GM20431 (cell line): Measurements from ENCODE around the gene EFCC1.

Experiments used
- in situ Hi-C: fragments of 300-500 bp; cut with MseI, MboI; formaldehyde crosslinking; loops from one replicate; pipeline ENCODE4 v1.15.0; 2020; ENCODE audit warnings: low sequenced_read_pairs; ENCODE audit not compliant: unreplicated experiment

The EFCC1 gene

DNA sequence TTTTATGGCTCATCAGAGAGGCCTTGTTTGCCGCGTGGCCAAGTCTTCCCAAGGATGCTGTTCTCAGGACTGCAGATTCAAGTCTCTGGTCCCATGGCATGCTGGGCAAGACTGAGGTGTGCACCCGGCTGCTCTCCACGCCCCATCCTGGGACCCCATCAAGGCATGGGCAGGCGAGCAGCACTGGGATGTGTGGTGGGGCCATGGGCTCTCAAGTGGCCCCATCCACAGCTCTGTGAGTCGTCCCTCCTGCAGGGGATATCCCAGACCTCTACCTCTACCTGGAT, 46.4 kb downstream of the EFCC1 start:
- in situ Hi-C loops: no loop called here

DNA sequence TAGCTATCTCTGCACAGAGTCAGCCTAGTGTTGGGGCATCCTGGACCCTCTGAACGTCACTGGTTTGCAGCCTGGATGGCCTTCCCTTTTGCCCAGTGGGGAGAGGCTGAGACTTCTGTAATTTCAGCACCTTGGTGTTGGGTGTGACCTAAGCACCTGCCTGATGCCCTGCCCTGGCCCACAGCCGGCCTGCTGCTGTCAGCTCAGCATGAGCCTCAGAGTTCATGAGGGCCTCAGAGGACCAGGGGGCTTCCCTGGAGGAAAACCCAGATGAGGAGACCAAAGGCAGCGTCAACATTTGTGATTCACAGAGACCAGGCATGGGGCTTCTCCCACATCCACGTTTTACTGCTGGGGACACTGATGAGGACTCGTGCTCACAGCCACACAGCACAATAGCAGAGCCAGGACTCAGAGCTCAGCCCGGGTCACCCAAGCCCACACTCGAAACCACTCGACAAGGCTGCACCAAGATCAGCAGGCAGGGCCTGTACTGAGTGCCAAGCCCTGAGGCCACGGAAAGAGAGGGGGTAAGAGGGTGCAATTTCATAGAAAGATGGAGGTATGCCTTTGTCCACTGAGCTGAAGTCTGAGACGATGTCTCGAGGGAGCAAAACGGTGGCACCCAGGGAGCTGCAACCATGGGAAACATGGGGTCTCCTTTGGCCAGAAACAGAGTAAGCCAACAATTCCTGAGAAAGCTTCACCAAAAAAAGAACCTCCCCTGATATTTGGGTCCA, 49.6 kb downstream of the EFCC1 start:
- in situ Hi-C loops: loop anchor here (10.0 kb wide), 1 partner anchor 194 kb away; the partner anchor contains the start of gene COPG1

DNA sequence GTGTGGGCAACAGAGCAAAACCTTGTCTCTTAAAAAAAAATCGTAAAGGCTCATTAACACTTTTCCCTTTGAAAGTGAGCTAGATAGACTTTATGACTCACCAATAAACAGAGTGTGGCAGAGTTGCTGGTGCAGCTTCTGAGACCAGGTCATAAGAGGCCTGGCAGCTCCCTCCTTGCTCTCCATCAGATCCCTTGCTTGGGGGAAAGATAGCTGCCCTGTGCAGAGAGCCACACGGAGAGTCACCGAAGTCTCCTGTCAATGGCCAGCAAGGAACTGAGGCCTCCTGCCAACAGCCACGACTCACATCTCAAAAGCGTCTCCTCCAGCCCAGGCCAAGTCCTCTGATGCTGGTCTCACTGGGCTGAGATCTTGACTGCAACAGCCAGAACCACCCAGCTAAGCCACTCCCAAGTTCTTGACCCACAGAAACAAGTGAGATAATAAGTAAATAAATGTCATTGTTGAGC, 50.8 kb downstream of the EFCC1 start:
- in situ Hi-C loops: loop anchor here (10.0 kb wide), 1 partner anchor 193 kb away; the partner anchor contains the start of gene COPG1

DNA sequence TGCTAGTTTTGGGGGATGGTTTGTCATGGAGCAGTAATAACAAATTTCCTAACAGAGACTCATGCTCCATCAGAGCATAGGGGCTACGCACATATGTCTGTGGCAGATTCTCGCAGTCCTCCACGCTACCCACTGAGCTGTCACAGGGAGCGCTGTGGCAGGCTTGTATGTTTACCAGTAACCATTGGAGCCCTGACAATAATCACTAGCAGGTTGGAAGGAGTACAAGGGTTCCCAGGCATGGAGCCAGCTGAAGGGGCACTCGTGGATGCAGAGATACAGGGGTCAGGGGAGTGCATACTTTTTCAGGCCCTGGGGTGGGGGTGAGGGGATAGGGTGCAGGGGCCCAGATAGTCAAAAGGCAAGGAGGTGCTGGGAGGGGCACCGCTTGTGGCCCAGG, 51.6 kb downstream of the EFCC1 start:
- in situ Hi-C loops: loop anchor here (10.0 kb wide), 1 partner anchor 192 kb away; the partner anchor contains the start of gene COPG1

DNA sequence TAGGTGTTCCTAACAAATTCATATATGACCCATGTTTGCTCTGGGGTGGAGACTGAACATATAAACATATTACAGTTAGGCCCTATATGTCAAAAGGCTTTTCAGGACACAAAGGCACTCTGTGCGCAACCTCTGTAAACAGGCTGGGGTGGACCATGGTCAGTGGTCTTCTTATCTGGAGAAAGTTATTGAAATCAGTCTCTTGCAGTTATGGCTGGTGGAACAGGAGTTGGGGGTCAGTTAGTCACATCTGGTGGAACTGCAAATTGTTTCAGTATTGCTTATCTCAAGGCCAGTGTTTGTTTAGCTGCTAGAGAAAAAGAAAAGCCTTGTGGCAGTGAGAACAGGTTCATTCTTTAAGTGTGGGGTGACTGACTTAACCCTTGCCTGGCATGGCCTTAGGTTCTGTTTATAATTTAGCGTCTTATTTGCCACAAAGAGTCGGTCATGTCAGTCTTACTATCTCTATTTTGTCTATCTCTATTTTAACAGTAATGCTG, 53.6 kb downstream of the EFCC1 start:
- in situ Hi-C loops: loop anchor here (10.0 kb wide), 1 partner anchor 190 kb away; the partner anchor contains the start of gene COPG1

DNA sequence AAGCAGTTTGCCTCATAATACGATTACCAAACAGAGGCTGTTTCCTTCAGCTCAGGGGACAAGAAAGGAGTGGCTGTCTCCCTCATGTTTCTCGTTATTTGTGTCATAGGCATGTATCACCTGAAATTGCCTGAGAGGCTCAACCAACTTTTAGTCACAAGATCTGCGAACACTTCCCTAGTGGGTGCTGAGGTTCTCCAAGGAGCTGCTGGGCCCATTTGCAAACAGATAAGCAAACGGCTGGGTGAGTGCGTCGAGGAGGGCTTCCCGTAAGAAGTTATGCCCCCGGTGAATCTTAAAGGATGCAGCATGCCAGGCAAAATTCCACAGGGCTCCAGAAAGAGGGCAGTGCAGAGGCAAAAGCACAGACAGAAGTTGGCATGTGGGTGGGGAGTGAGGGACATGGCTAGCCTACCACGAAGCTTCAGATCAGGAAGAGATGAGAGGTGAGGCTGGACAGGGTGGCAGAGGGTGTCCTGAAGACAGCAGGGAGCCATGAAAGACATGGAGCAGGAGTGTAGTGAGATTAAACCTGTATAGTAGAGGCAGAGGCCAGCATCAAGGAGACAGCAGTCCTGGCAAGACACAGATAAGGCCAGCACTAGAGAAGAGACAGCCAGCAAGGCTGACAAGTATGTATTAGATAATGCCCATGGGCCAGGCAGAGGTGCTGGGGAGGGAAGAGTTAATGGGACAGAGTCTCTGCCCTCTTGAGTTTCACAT, 55.5 kb downstream of the EFCC1 start:
- in situ Hi-C loops: loop anchor here (10.0 kb wide), 1 partner anchor 188 kb away; the partner anchor contains the start of gene COPG1

DNA sequence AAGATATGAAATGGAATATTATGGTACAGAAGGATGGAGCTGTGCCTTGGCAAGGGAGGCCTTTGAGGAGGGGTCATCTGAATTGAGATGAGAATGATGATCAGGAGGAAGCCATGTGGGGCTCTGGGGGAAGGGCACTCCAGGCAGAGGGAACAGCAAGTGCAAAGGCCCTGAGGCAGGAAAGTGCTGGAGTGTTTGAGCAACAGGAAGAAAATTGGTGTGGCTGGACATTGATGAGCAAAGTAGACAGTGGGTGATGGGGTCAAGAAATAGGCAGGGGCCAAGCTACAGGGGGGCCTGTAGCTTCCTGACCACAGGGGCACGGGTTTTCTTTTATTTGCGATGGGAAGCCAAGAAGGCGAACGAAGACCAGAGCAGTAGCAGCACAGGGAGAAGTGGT, 56.1 kb downstream of the EFCC1 start:
- in situ Hi-C loops: loop anchor here (10.0 kb wide), 1 partner anchor 188 kb away; the partner anchor contains the start of gene COPG1

DNA sequence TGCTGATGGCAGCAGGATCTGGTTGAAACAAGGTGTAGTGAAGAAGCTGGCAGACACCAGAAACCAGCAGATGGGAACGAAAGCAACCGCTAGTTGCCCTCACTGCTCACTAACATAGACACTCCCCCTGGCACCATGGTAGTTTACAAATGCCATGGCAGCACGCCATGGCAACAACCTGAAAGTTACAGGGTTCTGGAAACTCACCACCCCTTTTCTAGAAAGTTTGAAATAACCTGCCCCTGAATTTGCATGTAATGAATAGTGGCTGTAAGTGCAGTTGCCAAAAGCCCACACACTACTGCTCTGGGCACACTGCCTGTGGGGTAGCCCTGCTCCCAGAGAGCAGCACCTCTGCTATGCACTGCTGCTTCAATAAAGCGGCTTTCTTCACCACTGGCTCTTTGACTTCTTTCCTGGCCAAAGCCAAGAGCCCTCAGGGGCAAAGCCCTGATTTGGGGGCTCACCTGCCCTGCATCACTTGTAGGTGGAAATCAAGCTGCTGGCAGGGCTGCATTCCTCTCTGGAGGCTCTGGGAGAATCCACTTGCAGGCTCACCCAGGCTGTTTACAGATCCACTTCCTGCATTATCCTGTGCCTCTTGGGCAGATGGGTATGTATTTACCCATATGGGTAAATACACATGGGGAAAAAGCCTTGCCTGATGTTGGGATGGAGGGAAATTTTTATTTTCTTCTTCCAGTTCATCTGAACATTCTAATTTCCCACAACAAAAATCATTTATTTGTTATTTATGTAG, 57.5 kb downstream of the EFCC1 start:
- in situ Hi-C loops: loop anchor here (10.0 kb wide), 1 partner anchor 186 kb away; the partner anchor contains the start of gene COPG1

DNA sequence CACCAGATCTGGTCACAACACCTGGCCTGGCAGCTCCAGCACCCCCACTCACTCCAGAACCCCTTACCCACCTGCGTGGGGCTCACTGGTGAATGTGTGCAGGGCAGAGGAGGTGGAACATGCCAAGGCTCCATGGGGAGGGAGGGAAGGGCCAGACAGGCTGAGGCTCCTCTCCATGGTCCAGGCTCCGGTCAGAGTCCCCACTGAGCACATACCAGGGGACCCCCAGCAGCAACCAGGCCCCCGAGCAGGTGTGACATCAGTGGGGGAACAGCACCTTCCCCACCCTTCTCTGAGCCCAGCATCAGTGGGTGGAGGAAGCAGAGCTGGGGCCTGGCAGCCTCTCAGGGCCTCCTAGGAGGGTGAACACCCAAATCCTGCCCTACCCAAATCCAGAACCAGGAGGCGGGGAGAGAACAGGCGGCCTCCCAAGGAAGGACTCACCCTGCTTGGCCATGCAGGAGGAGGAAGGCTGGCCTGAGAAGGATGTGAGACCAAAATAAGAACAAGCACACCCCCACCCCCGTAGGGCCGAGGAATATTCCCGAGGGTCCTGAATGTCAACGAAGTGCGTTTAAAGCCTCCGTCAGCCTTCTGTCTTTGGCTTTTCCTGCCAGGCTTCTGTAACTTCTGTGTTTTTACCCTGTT, 58.3 kb downstream of the EFCC1 start:
- in situ Hi-C loops: loop anchor here (10.0 kb wide), 1 partner anchor 185 kb away; the partner anchor contains the start of gene COPG1

DNA sequence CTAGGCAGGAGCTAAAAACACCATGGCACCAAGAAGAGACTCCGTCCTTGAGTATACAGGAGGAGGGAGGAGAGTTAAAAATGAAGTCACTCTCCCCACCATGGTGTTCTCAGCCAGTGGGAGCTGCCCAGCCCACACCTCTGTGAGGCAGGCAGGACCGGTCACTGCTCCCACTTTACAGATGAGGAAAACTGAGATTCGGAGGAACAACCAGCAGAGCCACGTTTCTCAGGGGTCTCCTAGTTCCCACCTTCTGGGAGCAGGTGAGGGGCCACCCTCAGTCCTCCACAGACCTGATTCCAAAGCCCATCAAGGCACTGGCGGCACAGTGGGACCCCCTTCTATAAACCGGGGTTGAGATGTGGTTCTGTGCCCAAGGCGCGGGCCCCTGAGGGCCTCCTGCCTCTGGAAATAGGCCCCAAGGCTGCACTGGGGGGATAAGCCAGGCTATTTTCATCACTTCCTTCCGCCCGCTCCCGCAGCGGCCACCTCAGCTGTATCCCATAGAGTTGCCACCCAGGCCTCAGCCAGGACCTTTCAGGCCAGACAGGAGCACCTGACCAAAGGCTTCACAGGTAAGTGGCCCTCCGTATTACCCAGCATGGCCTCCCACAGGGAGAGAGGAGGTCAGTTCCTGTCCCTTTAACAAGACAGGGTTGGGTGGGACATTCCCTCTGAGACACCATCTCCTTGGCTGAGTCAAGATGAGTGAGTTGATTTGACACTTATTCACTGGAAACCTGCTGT, 59.3 kb downstream of the EFCC1 start, which contains the start of gene GP9:
Gene GP9 (plus strand): TSS at position 504 of the 747 bp plus-strand sequence. CDS start 961 bp downstream, outside the sequence.
- in situ Hi-C loops: no loop called here

DNA sequence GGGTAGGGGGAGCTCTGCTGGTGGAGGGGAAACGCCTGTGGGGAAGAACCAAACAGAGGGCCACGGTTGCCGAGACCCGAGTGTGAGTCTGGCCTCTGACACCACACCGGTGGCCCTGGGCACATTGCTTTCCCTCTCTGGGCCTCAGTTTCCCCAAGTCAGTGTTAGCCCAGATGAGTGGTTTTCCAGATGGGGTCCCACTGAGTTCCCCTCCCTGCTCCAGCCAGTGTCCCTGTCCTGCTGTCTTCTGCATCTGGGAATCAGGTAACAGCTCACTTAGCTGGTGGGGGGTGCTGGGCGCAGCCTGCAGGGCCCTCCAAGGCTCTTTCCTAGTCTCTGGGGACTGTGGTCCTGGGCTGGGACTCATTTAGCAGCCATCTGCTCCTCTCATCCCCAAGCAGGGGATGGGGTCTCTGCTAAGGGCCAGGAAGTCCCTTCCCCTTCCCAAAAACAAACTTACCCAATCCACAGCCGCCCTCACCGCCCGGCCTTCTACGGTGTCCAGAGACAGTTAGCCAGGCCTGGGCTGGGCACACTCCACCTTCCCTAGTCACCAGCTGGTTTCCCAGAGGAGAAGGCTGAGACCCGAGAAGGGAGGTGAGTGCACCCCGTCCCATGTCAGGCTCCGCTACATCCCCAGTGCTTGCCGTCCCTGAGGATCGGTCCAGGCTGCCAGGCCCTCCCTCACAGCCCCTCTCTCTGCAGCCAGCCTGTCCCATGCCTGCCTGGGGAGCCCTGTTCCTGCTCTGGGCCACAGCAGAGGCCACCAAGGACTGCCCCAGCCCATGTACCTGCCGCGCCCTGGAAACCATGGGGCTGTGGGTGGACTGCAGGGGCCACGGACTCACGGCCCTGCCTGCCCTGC, 60.2 kb downstream of the EFCC1 start:
- in situ Hi-C loops: no loop called here

DNA sequence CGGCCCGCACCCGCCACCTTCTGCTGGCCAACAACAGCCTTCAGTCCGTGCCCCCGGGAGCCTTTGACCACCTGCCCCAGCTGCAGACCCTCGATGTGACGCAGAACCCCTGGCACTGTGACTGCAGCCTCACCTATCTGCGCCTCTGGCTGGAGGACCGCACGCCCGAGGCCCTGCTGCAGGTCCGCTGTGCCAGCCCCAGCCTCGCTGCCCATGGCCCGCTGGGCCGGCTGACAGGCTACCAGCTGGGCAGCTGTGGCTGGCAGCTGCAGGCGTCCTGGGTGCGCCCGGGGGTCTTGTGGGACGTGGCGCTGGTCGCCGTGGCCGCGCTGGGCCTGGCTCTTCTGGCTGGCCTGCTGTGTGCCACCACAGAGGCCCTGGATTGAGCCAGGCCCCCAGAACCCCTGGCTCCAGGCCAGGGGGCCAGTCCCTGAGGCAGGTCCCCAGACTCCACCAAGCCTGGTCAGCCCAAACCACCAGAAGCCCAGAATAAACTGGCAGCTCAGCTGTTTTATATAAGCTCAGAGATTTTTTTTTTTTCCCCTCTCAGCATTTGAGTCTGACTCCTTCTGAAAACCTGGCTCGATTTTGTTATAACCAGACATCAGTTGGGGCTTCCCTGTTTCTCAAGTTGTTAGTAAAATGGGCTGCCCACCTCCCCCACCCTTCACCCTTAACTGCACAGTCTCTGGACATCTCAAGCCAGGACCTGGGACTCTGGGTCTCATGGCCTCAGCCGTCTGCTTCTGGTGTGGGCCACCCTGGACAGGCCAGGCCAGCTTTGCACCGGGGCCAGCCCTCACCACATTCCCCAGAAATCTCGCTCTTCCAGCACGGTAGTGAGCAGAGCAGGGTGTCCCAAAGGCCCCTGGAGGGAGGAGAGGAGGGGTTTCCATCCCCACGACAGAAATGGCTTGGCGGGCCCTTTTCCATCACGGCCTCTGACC, 61.1 kb downstream of the EFCC1 start:
- in situ Hi-C loops: no loop called here

DNA sequence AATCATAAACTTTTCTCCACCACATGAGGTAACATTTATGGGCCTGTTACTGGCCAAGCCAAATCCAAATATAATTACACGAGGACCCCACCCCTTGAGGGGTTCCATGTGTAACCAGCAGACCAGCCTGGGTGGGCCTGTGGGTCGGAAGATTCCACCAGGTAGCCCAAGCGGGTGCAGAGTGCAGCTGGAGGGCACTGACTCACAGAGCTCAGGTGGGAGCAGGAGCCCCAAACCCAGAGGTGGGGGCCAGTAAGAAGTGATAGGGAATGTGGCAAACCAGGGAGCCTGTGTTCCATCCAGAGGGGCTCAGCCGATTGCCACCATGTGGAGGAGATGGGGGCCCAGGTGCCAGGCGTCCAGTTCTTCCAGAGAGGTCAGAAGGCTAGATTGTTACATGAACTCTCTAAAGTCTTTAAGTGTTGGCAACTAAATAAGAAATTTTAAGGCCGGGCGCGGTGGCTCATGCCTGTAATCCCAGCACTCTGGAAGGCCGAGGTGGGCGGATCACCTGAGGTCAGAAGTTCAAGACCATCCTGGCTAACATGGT, 62.1 kb downstream of the EFCC1 start:
- in situ Hi-C loops: no loop called here

DNA sequence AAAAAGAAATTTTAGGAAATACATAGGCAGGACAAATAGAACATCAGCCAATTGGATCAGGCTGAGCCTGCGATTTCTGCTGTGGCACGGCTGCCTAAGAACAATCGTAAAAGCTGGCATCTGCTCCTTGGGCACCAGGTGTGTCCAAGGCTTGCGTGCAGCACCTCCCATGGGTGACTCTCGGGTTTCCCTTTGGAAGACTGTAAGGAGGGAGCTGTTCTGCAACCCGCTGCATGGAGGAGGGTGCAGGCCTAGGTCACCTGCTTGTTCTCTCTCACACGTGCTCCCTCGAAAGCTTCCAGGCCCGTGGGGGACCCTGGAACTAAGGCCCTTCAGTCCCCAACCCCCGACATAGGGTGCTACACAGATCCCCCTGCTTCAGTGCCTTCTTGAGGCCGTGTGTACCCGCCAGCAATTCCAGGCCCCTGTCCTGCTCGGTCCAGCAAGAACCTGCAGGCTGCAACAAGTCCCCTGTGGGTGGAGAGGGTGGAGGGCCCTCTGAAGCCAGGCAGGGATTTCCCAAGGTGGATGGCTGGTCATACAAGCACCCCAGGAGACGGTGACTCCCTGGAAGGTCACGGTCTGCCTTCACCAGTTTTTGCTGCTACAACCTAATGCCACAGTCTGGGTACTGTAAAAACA, 62.9 kb downstream of the EFCC1 start:
- in situ Hi-C loops: no loop called here

DNA sequence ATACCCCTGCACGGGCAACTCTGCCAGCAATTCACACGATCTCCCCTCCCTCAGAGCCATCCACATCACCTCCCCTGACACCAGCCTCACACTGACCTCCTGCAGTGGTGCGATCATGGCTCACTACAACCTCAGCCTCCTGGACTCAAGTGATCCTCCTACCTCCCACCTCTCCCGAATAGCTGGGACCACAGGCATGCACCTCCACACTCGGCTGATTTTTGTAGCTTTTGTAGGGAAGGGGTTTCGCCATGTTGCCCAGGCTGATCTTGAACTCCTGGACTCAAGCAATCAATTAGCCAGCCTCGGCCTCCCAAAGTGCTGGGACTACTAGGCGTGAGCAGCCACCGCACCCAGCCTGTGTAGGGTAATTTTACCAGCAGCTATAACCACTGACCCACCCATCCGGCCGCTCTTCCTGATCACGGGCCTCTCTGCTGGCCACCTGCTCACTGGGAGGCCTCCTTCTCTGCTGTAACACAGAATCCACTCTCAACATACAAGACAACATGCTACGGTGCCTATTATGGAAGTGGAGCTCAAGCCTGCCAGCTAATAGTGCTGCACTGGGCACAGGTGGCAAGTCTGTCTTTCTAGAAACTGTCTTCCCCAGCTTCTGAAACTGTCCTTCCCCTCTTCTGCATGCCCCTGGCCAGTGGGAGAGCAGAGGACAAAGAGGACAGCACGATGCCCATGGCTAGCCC, 64.1 kb downstream of the EFCC1 start:
- in situ Hi-C loops: no loop called here

DNA sequence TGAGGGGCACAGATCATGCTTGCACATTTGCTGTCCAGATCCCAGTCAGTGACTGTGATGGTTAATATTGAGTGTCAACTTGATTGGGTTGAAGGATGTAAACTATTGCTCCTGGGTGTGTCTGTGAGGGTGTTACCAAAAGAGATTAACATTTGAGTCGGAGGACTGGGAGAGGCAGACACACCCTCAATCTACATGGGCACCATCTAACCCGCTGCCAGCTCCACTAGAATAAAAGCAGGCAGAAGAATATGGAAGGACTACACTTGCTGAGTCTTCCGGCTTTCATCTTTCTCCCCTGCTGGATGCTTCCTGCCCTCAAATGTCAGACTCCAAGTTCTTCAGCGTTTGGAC, 64.6 kb downstream of the EFCC1 start:
- in situ Hi-C loops: no loop called here
